Activated CD8-positive, alpha-beta memory T cell treated with anti-CD3 and anti-CD28 coated beads, Interleukin-2, amount 50 U/mL, for 24 hours (primary cell): ENCODE results near the gene BSCL2.
"Not testable (repeated sequence)": the region's sequence is repeated elsewhere in the genome, so short reads cannot be mapped to it uniquely, and the experiment has no call there.

Experiments used
- DNase-seq: peaks from one replicate; pipeline ENCODE4 v3.0.0-alpha.2; 2020; ENCODE audit errors: extremely low read depth

The BSCL2 gene

DNA sequence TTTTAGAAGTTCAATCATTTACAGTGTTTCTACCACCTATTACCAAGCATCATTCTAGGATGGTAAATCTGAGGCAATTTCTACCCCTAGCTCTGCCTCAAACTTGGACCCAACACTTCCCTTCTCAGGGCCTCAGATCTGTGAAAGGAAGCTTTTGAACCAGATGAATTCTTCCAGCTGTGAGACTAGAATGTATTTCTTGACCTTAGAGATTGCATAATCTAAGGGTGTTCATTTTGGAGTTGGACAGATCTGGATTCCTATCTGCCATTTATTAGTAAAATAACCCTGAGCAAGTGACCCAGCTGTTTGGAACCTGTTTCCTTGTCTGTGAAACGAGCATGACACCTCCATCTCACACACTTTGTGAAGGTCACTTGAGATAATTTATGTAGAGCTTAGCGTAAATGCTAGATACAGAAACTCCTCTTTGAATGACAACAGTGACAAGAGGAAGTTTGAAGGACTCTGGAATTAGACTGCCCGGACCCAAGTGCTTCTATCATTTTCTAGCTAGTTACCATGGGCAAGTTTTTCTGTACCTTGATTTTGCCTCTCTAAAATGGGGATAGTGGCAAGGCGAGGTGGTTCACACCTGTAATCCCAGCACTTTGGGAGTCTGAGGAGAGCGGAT, 50.3 kb downstream of the BSCL2 start:
- no peak for DNase-seq

GRCh38 chr11:62654297-62654696, 52.9 kb downstream of the BSCL2 start:
- no peak for DNase-seq

- no peak for DNase-seq
Observed at GRCh38 chr11:62652161-62653006, 54.8 kb downstream of the BSCL2 start.

- not testable (repeated sequence) for DNase-seq
Observed at GRCh38 chr11:62650283-62650682, 56.9 kb downstream of the BSCL2 start.

DNA sequence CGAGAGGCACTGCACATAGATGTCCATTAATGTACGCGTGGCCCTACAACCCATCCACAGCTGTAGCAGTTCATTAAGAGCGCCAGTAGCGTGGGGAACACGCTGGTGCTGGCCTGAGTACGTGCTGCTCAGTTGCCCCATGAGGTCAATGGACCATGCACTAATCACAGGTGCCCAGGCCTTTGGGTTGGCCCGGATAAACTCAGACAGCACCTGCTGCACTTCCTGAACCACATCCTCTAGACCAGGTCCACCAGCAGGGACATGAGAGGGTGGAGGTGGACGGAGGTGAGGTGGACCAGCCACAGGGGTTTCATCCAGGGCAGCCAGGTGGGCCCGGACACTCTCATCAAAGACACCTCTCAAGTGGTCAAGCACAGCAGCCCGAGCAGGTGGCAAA, 57.7 kb downstream of the BSCL2 start:
- no peak for DNase-seq

GRCh38 chr11:62648967-62649364, 58.3 kb downstream of the BSCL2 start:
- no peak for DNase-seq

GRCh38 chr11:62648185-62648966, 58.8 kb downstream of the BSCL2 start:
- DNase-seq = no peak

GRCh38 chr11:62647609-62648005, 59.6 kb downstream of the BSCL2 start:
- DNase-seq = no peak

DNA sequence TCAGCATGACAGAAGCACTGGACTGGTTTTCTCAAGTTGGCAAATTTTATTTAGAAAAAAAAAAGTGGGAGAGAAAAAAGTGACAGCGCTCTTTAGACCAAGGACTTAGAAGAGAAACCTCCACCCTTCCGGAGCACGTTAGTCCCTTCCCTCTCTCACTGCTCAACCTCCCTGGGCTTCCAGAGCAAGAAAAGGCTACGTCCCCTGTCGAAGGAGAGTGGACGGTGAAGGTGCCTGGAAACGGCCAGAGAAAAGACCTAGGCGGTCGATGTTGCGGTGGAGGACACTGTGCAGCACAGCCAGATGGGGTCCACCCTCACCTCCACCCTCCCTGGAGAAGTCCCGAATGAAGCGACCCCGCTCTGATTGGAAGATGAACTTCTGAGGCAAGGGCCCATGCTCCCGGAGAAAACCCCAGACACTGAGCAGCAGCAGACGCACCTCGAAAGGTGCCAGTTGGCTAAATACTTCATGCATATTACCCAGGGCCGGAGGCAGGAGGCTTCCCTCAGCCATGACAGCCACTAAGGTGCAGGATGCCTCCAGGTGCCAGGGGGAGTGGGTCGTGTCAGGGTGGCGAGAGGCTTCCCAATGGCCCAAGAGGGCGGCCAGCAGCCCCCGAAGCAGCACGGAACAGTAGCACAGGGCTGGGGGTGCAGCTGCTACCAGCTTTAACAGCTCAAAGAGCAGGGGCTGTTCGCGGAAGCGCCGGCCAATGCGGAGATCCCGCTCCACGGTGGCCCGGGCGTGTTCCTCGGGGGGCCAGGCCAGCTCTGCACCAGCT, 60.2 kb downstream of the BSCL2 start:
- DNase-seq = no peak

GRCh38 chr11:62645946-62646824, 61.0 kb downstream of the BSCL2 start, which contains the start of gene GANAB:
Gene GANAB, minus strand, starts transcription at chr11:62646613. Its CDS starts 14 bp downstream, at chr11:62646599.
- DNase-seq = peak; percentile 99

DNA sequence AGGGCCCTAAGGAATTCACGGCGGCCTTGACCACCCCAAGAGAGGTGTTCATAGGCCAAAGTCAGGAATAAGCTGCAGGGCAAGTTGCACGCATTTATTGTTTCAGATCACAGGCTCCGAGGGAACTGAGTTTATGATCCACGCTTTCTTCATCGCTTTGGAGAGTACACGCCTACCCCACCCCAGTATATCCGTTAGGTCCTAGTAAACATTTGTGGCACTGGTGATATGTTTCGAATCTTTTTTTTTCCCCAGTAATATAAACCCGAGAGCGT, 61.6 kb downstream of the BSCL2 start:
- DNase-seq = no peak

GRCh38 chr11:62644220-62644619, 63.0 kb downstream of the BSCL2 start:
- no peak for DNase-seq
